Lung (tissue), 12 donors: ENCODE measurements around the gene ZNF891. TPM values are rescaled to one million over a fixed set of nuclear protein-coding genes. Genes with fewer than 3 reads are reported as not detected.

Experiments used
- ATAC-seq: fragments of 200-7000 bp; cut with Tn5 transposase; one replicate; pipeline ENCODE4 v1.9.1; 2020; ENCODE audit warnings: moderate number of reproducible peaks; ENCODE audit not compliant: insufficient read depth, low FRiP score
- DNase-seq, 3 donors: peaks; one replicate each; pipeline ENCODE4 v3.0.0-alpha.2; 2013 to 2017
- H3K27ac ChIP-seq, 2 donors: one replicate each; pipeline ENCODE4 v1.5.1; 2013; ENCODE audit warnings: mild to moderate bottlenecking in 2 of 2, moderate library complexity in 2 of 2, control low read depth in 1 of 2, inconsistent platforms in 1 of 2, low read depth in 1 of 2, low read length in 1 of 2
- H3K27me3 ChIP-seq, 3 donors: one replicate each; pipeline ENCODE4 v1.5.1; 2013; ENCODE audit warnings: low read length in 2 of 3; ENCODE audit not compliant: control insufficient read depth in 3 of 3, insufficient read depth in 3 of 3
- H3K36me3 ChIP-seq, 4 donors: one replicate each; pipeline ENCODE4 v1.5.1; 2013; ENCODE audit warnings: low read length in 4 of 4, mild to moderate bottlenecking in 1 of 4, moderate library complexity in 1 of 4; ENCODE audit not compliant: control insufficient read depth in 4 of 4, insufficient read depth in 4 of 4
- H3K4me1 ChIP-seq, 5 donors: one replicate each; pipeline ENCODE4 v1.5.1; 2013; ENCODE audit warnings: low read length in 5 of 5, mild to moderate bottlenecking in 2 of 5, moderate library complexity in 1 of 5; ENCODE audit not compliant: control insufficient read depth in 5 of 5, insufficient read depth in 5 of 5
- H3K4me3 ChIP-seq: one replicate; pipeline ENCODE4 v1.5.1; 2013; ENCODE audit warnings: mild to moderate bottlenecking, control low read depth, moderate library complexity
- H3K9ac ChIP-seq, 2 donors: one replicate each; pipeline ENCODE4 v1.5.1; 2013; ENCODE audit warnings: low read length in 2 of 2, control low read depth in 1 of 2; ENCODE audit not compliant: insufficient read depth in 1 of 2
- H3K9me3 ChIP-seq, 4 donors: one replicate each; pipeline ENCODE4 v1.5.1; 2013; ENCODE audit warnings: low read length in 3 of 4, mild to moderate bottlenecking in 1 of 4, moderate library complexity in 1 of 4; ENCODE audit not compliant: control insufficient read depth in 4 of 4, insufficient read depth in 3 of 4
- CTCF ChIP-seq: IDR thresholded peaks from 2 replicates; pipeline ENCODE4 v1.5.1; 2012; ENCODE audit warnings: mild to moderate bottlenecking; ENCODE audit errors: control extremely low read depth, extremely low read depth
- WGBS, 2 donors: extraction: QIAGEN DNeasy Blood & Tissue Kit; methylation state at CpG; one replicate each; pipeline ENCODE4 v1.1.7; 2013; 5-methylcytosine and 5-hydroxymethylcytosine counted together
- polyA plus RNA-seq, 2 donors: library from polyadenylated mRNA; stranded (reverse); fragments of 200-250 nt; gene quantifications; one replicate each; pipeline ENCODE4 v1.2.1, GENCODE V29; 2013
- total RNA-seq, 2 donors: library from RNA; depleted of rRNA in 1 of 2; stranded (reverse); fragments of >200 nt in 1 of 2; gene quantifications; one replicate each; pipeline ENCODE4 v1.2.1, GENCODE V29; 2014 to 2021
- donor health status: control.
- donor health status: control.
- donor health status: Bipolar disorder and iron deficiency.
- donor health status: healthy.
- donor health status: DM: yes; HTN: yes; CAD: no.

Gene ZNF891
- total and polyA plus RNA-seq, 4 donors, result 0.26 to 6.2 (median 1.1) TPM

DNA sequence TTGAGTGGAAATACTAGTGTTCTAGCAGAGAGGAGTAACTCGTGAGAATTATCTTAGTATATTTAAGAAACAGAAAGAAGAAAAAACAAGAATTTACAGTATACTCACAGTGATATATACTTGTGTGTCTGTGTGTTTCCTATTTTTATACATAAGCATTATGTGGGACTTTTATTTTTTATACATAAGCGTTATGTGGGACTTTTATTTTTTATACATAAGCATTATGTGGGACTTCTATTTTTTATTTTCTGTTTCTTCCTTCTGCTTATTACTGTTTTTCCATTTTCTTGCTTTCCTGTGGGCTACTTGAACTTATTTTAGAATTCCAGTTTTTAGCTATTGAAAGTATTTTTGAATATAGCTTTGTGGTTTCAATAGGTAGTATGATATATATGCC lies 56.2 kb downstream of the ZNF891 start:
- H3K9ac ChIP-seq, result no peak overlapping the region
- DNase-seq (no peak), ATAC-seq (no peak)
- TF ChIP-seq CTCF, result no peak
- peaks cover 4 to 28% (median 25%) of the 10 kb centered on the region in 4 donors for H3K9me3 ChIP-seq
- no peaks in the 10 kb centered on the region for H3K36me3 ChIP-seq
- no peak overlapping the region for H3K4me3 ChIP-seq
- H3K27ac ChIP-seq, result no peak overlapping the region
- H3K27me3 ChIP-seq, result no peaks in the 10 kb centered on the region
- WGBS, 2 donors, result 84 to 89% methylated on average over 2 of the region's 2 CpGs
- H3K4me1 ChIP-seq, result no peaks in the 10 kb centered on the region

DNA sequence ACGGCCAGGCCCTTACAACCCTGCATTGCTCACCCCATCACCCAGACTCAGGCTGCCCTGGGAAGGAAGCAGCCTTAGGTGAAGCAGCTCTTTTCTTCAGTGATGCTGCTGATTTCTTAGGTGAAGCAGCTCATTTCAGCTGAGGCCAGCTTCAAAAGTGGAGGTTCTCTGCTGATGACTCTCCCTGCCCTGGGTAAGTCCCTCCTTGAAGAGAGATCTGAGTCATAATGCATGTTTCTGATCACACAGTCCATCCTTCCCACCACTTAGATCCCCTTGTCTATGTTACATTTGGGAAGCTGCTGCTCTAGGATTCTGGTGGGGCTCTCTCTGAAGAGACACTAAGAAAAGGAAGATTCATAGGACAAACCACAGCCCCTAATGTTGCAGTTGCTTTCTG lies 66.5 kb downstream of the ZNF891 start:
- H3K9ac ChIP-seq, result no peak overlapping the region
- 93 to 100% methylated on average over 1 of the region's 1 CpG for WGBS, 2 donors
- H3K36me3 ChIP-seq, result peaks cover 3 to 28% (median 14%) of the 10 kb centered on the region in 4 donors
- ATAC-seq, result no peak
- H3K4me1 ChIP-seq, result no peaks in the 10 kb centered on the region
- H3K4me3 ChIP-seq, result no peak overlapping the region
- no peak for DNase-seq
- TF ChIP-seq CTCF, result no peak
- peaks cover 36 to 82% (median 58%) of the 10 kb centered on the region in 4 donors for H3K9me3 ChIP-seq
- no peaks in the 10 kb centered on the region for H3K27me3 ChIP-seq
- H3K27ac ChIP-seq, result no peak overlapping the region

- 92 to 95% methylated on average over 1 of the region's 1 CpG for WGBS, 2 donors
- peaks cover 45 to 87% (median 66%) of the 10 kb centered on the region in 4 donors for H3K9me3 ChIP-seq
- no peak for DNase-seq
These were observed 68.1 kb downstream of the ZNF891 start for GRCh38 chr12:133061954-133062353.

More at GRCh38 chr12:133061954-133062353, 68.1 kb downstream of the ZNF891 start:
- Histone ChIP-seq H3K4me3 (no peak overlapping the region), H3K27me3 (no peaks in the 10 kb centered on the region), H3K27ac (no peak overlapping the region), H3K4me1 (no peaks in the 10 kb centered on the region), H3K9ac (no peak overlapping the region), H3K36me3 (peaks cover 4 to 44% (median 27%) of the 10 kb centered on the region in 4 donors)
- ATAC-seq, result no peak
- no peak for TF ChIP-seq CTCF
